Central memory CD4-positive, alpha-beta T cell (primary cell): ENCODE measurements around the gene CCSER1.
"Not testable (repeated sequence)": the region's sequence is repeated elsewhere in the genome, so short reads cannot be mapped to it uniquely, and the experiment has no call there.

Experiments
- DNase-seq: peaks from one replicate; pipeline ENCODE4 v3.0.0; 2022

CCSER1 gene

GRCh38 chr4:91092398-91092980 lies 965.3 kb downstream of the CCSER1 start:
- DNase-seq, result no peak

DNA sequence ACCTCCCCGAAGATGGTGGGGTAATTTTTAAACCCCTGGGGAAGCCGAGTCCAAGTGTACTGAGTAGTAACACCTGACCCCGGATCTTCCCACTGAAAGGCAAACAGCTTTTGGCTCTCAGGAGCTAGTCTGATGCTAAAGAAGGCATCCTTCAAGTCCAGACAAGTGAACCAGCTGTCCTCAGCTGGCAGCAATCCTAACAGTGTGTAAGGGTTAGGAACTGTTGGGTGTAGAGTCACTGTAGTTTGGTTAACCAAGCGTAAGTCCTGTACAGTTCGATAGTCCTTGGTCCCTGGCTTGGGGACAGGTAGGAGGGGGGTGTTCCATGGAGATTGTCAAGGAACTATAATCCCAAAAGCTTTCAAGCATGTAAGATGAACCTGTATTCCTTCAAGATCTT lies 967.0 kb downstream of the CCSER1 start:
- DNase-seq, result not testable (repeated sequence)

GRCh38 chr4:91099666-91100065 lies 972.5 kb downstream of the CCSER1 start:
- DNase-seq, result no peak

- no peak for DNase-seq
These were observed 981.6 kb downstream of the CCSER1 start for GRCh38 chr4:91108751-91109150.

GRCh38 chr4:91111556-91111955 lies 984.4 kb downstream of the CCSER1 start:
- DNase-seq, result no peak

DNA sequence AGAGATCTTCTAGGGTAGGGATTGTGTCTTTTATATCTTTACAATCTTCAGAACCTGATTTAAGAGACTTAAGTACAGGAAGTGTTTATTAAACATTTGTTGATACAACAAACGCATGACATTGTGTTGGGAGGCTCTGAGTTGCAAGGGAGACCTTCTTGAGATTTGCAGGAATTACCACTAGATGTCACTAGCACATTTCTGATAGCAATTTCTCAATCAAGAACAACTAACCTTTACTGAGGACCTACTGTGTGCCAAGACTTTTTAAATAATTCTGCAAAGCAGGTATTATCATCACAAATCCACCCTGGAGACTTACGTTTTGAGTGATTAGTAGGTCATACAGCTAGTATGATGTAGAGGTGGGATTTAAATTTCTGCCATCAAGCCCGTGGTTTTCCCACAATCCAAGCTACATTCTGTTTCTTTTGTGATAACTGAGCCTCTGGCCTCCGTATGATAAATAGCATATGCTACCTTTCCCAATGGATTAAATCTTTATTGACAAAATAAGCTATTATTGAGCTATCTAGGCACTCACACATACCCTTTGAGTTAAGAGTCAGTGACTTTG lies 986.0 kb downstream of the CCSER1 start:
- no peak for DNase-seq

GRCh38 chr4:91114386-91114785 lies 987.2 kb downstream of the CCSER1 start:
- no peak for DNase-seq

DNA sequence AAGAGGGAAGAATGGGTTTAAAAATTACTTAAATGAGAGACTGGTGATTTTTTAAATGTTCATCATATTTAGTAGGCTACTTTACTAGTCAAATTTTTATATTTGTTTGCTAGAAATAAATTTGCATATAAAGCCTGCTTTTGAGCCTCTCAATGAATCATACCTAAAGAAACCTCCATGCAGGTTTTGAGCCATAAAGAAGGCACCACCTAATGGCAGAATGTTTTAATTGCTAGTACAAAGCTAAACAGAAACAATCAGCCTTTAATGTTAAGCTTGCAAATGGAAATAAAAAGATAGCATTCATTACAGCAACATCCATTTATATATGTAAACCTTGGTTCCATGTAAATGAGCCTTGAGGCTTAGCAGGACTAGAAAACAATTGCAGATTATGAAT lies 989.7 kb downstream of the CCSER1 start:
- no peak for DNase-seq

DNA sequence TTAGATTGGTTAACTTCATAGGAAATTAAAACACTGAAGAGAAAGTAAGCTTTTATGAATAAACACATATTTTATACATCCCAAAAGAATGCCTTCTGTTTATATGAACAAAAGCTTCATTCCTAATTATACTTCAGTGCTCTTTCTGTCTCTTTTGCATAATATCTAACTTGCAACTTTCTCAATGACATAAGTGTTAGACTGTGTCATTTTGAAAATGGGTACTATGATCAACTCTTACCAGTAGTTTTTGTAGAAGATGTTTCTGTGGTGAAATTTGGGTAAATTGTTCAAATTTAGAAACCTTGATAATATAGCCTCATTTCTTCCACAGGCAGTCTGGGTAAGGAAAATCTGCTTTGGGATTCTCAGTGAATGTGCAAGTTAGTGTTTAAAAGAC lies 991.4 kb downstream of the CCSER1 start:
- no peak for DNase-seq

- DNase-seq, result no peak
These were observed 996.5 kb downstream of the CCSER1 start for GRCh38 chr4:91123742-91124141.

DNA sequence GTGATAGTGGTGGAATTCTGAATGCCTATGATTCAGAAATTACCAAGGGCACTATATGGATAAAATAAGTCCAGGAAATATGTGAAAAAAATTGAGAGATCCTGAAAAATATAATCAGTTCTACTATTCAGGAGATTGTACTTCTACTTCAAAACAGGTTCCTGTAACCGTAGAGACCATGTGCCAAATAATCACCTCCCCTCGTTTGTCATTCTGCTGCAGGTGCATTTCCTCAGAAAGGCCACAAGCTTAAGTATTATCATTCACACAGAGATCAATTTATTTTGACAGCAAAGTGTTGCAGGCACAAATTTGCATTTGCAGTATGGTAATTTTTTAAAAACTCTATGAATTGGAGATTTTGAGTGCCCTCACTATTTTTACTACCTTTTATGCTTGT lies 1000.0 kb downstream of the CCSER1 start:
- DNase-seq, result no peak

DNA sequence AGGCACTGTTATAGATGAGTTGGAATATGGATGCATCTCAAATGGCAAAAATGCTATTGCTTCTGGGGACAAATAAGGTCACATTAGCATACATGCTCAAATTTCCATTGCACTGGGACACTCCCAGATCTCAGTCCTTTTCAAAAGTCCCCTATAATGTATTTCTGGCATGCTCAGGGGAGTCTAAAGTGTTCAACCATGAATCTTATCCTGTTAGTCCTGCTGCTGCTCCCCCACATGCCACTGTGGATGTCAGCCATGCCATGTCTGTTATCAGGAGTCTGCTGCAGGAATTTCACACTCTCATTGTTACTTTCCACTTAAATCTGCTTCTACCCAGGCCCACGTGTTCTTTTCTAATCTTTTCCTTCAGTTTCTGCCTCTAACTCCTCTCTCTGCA lies 1000.6 kb downstream of the CCSER1 start:
- no peak for DNase-seq

DNA sequence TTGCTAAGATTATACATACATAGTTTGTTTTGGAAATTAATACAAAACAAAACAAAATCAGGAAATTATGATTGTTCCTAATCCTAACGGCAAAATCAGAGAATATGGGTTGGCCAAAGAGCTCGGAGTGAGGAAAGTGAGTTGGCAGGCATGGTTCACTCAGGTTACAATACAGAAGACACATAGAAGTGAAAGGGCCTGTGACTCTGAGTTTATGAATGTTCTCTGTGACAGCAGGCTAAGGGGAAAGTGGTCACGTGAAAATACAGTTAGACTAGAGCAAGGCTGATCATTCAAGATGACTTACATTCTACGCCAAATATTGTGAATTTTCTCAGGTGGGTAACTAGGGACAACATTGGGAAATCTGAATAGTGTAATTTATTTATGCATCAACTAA lies 1001.3 kb downstream of the CCSER1 start:
- DNase-seq, result no peak

DNA sequence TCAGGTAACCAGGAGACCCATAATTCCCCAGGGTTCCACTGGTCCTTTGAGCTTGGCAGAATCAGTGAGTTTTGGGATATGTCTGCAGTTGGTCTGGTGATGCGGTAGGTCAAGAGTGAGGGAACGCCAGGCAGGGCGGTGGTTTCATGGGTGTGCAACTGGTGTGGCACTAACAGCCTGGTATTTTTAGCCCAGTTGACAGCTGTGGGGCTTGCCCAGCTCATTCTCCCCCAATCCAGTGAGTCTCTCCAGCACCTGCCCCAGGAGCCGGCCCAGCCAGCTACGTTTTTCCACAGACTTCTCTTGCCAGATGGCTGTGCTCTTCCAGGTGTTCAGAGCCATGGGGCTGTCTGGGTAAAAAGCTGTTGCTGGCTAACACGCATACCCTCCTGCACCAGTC lies 1019.9 kb downstream of the CCSER1 start:
- DNase-seq, result no peak

GRCh38 chr4:91154041-91154440 lies 1026.8 kb downstream of the CCSER1 start:
- not testable (repeated sequence) for DNase-seq

DNA sequence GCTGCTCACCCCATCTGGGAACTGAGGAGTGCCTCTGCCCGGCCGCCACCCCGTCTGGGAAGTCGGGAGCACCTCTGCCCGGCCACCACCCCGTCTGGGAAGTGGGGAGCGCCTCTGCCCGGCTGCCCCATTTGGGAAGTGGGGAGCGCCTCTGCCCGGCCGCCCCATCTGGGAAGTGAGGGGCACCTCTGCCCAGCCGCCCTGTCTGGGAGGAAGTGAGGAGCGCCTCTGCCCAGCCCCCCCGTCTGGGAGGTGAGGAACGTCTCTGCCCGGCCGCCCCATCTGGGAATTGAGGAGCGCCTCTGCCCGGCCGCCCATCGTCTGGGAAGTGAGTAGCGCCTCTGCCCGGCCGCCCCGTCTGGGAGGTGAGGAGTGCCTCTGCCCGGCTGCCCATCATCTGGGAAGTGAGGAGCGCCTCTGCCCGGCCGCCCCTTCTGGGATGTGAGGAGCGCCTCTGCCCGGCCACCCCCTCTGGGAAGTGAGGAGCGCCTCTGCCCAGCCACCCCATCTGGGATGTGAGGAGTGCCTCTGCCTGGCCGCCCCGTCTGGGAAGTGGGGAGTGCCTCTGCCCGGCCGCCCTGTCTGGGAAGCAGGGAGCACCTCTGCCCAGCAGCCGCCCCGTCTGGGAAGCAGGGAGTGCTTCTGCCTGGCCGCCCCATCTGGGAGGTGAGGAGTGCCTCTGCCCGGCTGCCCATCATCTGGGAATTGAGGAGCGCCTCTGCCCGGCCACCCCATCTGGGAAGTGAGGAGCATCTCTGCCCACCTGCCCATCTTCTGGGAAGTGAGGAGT lies 1040.9 kb downstream of the CCSER1 start:
- DNase-seq, result not testable (repeated sequence)

DNA sequence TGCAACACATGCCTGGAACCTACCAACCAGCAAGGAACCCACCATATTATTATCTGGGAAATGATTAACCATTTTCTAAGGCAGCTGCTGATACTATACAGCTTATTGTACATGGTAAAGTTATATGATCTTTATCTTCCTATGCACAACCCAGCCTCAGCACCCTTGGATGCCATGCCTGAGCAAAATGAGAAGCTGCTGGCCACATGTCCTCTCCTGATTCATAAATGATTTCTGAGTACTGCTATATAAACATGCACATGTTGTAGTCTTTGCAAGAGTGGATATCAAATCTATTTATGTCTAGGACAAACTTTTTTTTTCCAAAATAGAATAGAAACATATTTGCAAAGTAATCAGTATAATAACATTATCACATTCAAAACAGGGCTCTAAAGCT lies 1043.6 kb downstream of the CCSER1 start:
- no peak for DNase-seq

DNA sequence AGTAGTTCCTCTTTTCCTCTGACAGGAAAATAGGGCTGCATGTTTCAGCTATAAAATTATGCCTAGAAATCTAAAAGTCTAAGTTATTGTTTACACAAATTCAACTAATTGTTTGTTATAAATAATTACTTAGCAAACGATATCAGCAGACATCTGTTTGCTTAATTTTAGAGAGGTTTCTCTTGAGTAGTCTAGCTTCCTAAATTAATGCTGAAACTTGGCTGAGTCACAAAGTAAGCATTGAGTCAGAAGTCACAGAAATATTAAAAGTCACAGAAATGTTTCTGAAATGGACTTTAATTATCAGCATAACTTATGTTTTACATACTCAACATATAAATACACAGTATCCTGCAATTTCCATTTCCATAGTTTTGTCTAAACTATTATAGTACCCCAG lies 1044.0 kb downstream of the CCSER1 start:
- DNase-seq, result no peak

DNA sequence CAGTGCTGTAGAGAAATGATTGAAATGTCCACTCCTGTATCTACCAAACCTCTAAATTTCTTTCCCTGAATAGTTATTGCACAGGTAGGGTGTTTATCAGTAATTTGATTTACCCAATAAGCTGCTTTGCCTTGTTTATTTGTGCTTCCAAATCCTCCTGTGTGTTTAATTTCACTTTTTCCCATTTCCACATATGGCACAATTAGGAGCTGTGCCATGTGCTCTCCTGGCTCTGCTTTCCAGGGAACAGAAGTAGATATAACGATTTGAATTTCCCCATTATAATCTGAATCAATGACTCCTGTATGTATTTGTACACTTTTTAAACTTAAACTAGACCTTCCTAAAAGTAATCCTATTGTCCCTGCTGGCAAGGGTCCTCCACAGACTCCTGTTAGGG lies 1057.9 kb downstream of the CCSER1 start:
- DNase-seq, result not testable (repeated sequence)

- DNase-seq, result no peak
These were observed 1071.8 kb downstream of the CCSER1 start for GRCh38 chr4:91198951-91199350.

DNA sequence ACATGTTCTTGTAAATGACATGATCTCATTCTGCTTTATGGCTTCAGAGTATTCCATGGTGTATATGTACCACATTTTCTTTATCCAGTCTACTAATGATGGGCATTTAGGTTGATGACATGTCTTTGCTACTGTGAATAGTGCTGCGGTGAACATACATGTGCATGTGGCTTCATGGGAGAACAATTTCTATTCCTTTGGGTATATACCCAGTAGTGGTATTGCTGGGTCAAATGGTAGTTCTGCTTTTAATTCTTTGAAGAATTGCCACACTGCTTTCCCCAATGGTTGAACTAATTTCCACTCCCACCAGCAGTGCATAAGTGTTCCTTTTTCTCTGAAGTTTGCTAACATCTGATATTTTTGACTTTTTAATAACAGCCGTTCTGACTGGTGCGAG lies 1080.3 kb downstream of the CCSER1 start:
- no peak for DNase-seq

- no peak for DNase-seq
These were observed 1085.0 kb downstream of the CCSER1 start for GRCh38 chr4:91212211-91212610.

DNA sequence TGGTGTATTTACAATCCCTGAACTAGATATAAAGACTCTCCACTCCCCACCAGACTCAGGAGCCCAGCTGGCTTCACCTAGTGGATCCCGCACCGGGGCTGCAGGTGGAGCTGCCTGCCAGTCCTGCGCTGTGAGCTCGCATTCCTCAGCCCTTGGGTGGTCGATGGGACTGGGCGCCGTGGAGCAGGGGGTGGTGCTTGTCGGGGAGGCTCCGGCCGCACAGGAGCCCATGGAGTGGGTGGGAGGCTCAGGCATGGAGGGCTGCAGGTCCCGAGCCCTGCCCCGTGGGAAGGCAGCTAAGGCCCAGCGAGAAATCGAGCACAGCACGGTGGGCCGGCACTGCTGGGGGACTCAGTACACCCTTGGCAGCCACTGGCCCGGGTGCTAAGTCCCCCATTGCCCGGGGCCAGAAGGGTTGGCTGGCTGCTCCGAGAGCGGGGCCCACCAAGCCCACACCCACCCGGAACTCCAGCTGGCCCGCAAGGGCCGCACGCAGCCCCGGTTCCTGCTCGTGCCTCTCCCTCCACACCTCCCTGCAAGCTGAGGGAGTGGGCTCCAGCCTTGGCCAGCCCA lies 1090.7 kb downstream of the CCSER1 start:
- not testable (repeated sequence) for DNase-seq

DNA sequence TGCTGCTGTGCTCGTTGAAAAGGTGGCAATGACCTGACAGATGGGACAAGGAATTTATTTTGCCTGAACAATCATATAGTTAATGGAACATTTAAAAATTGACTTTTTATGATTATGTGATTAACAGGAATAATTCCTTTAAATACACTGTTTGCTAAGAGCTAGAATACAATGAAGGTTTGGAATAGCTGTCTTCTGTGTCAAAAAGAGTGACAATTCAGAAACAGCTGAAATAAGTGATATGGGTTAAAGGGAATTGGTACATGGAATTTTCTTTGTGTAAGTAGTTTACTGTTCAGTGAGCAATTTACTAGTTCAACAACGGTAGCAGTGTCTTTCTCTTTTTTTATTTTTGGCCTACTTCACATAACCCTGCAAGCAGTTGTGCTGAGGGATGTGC lies 1093.1 kb downstream of the CCSER1 start:
- no peak for DNase-seq
